H1 (cell line): ENCODE results near the gene CSN1S1. TPM values are rescaled to one million over a fixed set of nuclear protein-coding genes. Genes with fewer than 3 reads are reported as not detected.

Source experiments
- ATF2 ChIP-seq: IDR thresholded peaks from 2 replicates; pipeline ENCODE4 v1.6.1; 2012; ENCODE audit warnings: low read length, inconsistent platforms
- CBX5 ChIP-seq: fragments of 300-800, 300-1000 bp; sonication (generic); IDR thresholded peaks from 2 replicates; pipeline ENCODE4 v1.7.1; 2016; ENCODE audit warnings: antibody characterized with exemption, low read length, low read depth
- CBX8 ChIP-seq: fragments of 300-800, 300-1000 bp; sonication (generic); IDR thresholded peaks from 2 replicates; pipeline ENCODE4 v1.7.1; 2016; ENCODE audit warnings: low read depth, low read length, borderline replicate concordance
- EGR1 ChIP-seq: IDR thresholded peaks from 2 replicates; pipeline ENCODE4 v1.6.1; 2011; ENCODE audit warnings: low read depth, low read length, borderline replicate concordance
- POLR2A ChIP-seq, 2 experiments: IDR thresholded peaks; 1 replicate in 1 of 2; 2 replicates in 1 of 2; pipeline ENCODE4 v1.6.1; 2011; ENCODE audit warnings: low read depth in 2 of 2, low read length in 2 of 2, mild to moderate bottlenecking in 2 of 2; ENCODE audit errors: control extremely low read depth in 1 of 2
- SP4 ChIP-seq: IDR thresholded peaks from 2 replicates; pipeline ENCODE4 v1.6.1; 2012; ENCODE audit warnings: low read length, inconsistent platforms
- TEAD4 ChIP-seq: IDR thresholded peaks from 2 replicates; pipeline ENCODE4 v1.6.1; 2012; ENCODE audit warnings: low read depth, low read length, inconsistent platforms, mixed read lengths
- polyA plus RNA-seq, 7 experiments: library from polyadenylated mRNA; depleted of rRNA in 3 of 7; stranded (reverse) in 5 of 7; unstranded in 2 of 7; fragments of >200 nt in 5 of 7; fragments of 200-250 nt in 2 of 7; gene quantifications; 1 replicate in 5 of 7; 2 replicates in 1 of 7; 4 replicates in 1 of 7; pipeline versions ENCODE4 v1.2.1 to v1.2.3, GENCODE V29; 2011 to 2013; ENCODE audit warnings: missing spikeins in 2 of 7, mixed read lengths in 2 of 7
- total RNA-seq: library from RNA; stranded (reverse); fragmentation: NEBNext Ultra II Directional; extraction: Animal tissue kit (Norgen Biotek cat#: 25700); gene quantifications from 2 replicates; pipeline ENCODE4 v1.2.1, GENCODE V29; 2021

Gene CSN1S1
- total and polyA plus RNA-seq, 2 of the 8 experiments (the other 6 are each of a cell fraction or from before 2014, with no cell fraction given), result not detected

DNA sequence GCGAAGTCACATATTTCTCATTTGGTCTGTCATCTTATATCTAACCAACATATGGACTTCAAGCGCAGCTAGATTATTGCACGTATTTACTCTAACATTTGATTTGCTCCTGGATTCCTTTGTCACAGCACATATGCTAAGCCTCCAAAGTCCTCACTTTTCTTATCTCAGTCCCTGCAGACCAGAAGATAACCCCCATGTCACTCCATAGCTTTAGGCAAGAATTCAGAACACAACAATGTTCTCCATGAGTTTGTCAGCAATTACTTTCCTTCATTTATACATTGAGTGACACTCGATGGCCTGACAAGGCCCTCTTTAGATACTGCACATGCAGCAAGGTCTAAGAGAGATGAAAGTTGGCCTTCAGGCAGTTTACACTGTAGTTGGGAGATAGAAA, 60.1 kb downstream of the CSN1S1 start (continued):
- no peak for TF ChIP-seq ATF2
- no peak for TF ChIP-seq TEAD4
- TF ChIP-seq CBX5, result no peak
- no peak for TF ChIP-seq POLR2A (IDR thresholded peaks at IDR 0.05; ENCODE audit: control extremely low read depth in 1 of 2, low read depth in 2 of 2, low read length in 2 of 2)
- TF ChIP-seq SP4, result no peak
- TF ChIP-seq EGR1, result no peak
- no peak for TF ChIP-seq CBX8
